A204.1 (cell line): ENCODE data around the gene IPPK.

Experiments used
- FAIRE-seq: peaks from 2 replicates; lab custom pipeline; 2012; peaks lifted over from hg19 to GRCh38; lab: Jason Lieb, UNC

IPPK gene, protein sequence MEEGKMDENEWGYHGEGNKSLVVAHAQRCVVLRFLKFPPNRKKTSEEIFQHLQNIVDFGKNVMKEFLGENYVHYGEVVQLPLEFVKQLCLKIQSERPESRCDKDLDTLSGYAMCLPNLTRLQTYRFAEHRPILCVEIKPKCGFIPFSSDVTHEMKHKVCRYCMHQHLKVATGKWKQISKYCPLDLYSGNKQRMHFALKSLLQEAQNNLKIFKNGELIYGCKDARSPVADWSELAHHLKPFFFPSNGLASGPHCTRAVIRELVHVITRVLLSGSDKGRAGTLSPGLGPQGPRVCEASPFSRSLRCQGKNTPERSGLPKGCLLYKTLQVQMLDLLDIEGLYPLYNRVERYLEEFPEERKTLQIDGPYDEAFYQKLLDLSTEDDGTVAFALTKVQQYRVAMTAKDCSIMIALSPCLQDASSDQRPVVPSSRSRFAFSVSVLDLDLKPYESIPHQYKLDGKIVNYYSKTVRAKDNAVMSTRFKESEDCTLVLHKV

DNA sequence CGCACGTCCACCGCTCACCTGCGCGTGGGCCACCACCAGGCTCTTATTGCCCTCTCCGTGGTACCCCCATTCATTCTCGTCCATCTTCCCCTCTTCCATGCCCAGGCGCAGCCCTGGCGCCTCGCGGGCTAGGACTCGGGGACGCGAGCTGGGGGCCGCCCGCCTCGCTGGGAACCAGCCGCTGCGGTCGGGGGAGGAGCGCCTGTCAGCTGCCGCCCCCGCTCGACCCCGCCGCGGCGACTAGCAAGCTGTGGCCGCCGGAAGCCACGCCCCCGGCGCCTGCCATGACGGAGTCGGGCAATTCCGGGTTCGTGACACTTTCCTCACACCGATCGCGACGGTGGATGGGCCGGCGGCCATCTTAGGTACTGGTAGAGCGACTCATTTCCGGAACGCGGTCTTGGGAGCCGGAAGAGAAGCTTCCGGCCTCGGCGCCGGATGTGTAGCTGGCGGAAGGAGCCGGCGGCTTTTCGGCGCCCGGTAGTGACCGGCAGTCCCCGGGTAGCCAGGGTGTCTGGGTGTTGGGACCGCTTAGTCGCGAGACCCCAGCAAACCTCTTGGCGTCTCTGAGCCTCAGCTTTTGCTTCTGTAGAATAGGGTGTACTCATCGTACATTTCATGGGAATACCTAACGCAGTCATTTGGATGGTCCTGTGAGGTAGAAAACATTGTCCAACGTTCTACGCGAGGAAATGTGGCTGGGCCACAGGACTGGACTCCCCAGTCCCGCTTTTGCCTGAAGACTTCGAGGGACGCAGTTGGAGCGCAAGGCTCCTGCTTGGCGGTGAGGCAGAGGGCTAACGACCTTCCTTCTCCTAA is at the start of gene IPPK:
Gene IPPK (minus strand): TSS at position 242 of the 819 bp plus-strand sequence. CDS start 143 bp downstream, at position 99.
- peak; percentile 85 for FAIRE-seq

DNA sequence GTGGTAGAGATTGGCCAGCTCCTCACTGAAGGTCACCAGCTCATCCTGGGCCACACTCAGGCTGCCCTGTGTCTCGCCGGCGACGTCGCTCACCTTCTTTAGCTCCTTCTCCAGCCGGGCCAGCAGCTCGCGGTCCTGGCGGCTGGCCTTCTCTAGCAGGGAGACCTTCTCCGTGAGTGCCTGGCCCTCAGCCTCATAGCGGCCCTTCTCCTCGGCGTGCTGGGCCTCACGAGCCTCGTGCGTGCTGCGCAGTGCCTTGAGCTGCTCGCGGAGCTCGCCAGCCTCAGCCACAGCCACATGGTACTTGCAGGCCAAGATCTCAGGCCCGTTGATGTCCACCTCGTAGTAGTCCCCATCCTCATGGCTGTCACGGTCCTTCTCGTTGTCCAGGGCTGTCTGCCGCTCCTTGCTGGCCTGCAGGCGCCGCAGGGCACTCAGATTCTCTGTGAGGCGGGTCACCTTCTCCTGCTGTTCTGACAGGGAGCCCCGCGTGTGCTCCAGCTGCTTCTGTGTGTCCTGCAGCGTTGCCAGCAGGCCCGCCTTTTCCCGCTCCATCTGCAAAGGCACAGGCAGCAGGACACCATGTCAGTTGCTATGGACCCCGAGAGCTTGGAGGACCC is 49.2 kb upstream of the IPPK start:
- no peak for FAIRE-seq

DNA sequence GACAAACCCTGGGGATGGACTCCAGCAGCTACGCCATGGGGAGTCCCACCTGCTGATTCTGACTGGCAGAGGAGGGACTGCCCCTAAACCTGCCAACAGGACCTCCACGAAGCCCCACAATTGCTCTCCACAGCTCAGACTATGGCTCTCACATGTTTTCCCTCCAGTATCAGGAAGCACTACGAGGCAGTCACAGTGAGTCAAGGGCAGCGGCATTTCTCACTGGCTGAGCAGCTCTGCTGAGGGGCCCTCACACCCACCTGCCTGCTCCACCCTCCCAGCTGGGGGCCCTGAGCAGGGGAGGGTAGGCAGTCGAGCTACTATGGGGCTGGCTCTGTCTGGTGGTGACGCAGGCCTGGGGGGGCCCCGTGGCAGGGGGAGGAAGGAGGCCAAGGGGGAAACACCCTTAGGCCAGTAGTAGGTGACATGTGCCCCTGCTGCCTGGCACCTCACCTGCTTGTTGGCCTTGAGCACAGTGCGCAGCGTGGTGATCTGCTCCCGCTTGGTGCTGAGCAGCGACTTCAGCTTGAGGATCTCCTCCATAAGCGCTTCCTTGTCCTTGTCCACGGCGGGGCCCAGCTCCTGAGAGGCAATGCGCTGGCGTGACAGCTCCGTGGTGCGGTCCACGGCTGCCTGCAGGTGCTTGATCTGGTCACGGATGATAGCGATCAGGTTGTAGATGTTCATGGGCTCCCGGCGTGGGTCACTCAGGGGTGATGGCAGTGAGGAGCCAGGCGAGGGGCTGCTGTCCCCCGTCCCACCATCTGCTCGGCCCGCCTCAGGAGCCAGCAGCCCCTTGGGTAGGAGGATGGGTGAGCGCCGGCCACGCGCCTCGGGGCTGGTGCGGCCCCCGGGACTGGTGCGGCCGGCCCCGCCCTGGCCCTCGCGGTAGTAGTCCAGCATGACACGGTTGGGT is 48.4 kb upstream of the IPPK start:
- FAIRE-seq = no peak

DNA sequence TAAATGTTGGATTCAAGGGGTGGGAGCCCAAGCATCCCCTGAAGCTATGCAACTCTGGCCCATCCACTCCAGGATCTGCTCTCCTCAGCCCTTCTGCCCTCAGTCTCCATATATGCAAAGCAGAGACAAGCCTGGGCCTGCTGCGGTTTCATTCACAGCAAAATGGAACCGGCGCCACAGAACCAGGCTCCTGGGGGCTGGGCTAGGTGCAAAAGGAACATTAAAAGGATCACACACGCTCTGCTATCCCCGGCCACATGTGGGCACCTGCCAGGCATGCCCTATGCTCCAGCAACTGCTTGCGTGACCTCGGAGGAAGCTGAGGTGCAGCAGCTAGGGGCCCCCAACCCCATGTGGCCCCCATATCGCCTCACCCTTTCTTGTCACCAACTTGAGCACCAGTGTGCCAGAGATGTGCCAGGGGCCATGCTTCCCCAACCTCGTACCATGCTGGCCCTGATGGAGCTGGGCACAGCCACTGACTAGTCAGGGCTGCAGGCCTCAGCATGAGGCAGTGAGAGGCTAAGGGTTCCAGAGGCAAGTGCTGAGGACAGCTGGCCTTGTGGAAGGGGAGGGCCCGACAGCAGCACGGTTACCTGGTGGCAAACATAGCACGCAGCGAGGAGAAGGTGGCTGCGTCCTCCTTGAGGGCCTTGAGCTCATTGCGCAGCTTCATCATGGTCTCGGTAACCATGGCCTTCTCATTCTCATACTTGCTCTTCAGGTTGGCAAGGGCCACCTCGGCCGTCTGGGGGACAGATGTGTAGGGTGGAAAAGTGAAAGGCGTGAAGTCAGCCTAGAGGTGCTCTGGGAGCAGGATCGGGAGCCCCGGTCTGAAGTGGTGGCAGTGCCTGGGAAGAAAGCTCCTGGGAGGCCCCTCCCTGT is 47.5 kb upstream of the IPPK start:
- FAIRE-seq = no peak

DNA sequence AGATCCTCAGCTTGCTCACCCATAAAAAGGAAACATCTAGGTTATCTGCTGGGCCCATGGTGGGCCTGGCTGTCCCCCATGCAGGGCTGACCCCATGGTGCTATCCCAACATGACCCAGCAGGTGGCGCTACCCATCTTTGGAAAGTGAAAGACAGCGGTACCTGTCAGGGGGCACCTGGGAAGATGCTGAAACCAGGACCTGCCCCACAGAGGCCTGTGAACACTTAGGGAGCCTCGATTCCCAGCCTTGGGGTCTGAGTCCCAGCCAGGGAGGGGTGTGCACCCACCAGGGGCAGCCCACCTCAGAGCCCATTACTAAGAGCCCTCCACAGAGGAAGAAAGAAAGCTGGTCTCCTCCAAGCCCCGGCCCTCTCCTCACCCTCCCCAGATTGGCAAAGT is 46.6 kb upstream of the IPPK start:
- FAIRE-seq = no peak

DNA sequence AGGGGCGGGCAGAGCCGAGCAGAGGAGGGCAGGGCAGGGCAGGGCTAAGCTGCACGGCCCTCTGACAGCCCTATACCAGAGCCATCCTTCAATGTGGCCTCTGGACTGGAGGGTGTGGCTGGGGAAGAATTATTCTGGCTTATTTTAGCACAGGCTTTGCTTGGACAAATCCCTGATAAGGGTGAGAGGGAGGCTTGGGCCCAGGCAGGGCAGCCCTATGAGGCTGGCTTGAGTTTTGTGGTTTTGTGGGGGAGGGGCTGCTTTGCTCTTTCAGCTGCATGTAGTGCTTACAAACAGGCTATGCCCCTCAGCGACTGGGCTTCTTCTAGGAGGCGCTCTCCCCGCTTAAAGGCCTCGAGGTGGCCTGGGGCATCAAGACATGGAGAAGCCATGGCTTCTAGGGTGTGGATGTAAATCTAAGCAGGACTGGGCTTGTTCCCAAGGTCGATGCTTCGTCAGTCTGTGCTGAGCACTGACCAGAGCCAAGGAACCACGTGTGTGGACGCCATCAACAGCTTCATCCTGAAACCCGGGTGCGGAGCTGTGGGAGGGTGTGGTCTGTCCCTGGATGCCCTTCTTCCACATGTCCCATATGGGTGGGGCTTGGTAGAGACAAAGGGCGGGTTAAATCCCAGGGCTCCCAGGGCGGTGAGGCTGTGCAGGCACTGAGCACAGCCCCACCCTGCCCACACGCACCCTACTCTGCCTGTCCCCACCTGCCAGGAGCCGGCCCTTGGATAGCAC is 45.7 kb upstream of the IPPK start:
- FAIRE-seq = no peak

DNA sequence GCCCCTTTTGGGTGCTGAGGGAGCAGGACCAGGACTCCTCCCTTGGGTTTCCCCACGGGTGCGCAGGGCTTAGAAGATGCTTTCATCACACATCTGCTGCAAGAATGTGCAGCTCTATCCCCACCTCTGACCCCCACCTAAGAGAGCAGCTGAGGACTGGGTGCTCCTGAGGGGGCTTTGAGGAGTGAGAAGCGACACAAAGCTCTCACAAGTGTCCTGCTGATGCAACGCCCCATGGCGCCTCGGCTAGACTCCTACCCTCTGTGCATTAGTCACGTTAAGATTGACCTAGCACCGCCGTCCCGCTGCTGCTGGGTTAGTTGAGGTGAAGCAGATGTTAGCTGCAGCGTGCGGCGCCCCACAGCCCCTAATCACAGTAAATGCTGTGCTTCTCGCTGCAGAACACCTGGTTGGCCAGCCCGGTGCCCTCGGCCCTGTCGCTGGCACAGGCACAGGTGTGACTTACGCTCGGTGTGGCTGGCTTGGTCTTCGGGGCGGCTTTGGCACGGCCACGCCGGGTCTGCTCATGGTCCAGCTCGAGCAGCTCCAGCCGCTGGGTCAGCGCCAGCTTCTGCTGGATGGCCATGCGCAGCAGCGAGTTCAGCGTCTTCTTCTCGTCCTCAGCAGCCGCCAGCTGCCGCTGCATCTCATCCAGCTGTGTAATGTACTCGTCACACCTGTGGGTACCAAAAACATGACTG is 45.0 kb upstream of the IPPK start:
- no peak for FAIRE-seq

DNA sequence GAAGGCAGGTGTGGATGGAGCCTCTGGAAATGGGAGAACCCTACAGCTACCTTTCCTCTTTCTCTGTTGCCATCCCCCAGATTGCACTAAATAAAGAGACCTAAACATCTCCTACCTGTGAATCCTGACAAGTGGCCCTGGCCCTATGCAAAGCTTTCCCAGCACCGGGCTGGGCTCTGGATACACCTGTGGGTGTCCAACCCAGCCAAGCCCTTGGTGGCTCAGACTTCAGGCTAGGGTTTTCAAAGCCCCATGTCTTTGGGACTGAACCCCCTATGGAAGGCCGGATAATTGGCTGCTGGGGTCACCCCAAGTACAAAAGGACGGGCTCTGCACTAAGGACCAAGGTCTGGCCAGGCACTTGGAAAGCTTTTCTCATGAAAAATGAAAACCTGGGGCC is 44.1 kb upstream of the IPPK start:
- no peak for FAIRE-seq

DNA sequence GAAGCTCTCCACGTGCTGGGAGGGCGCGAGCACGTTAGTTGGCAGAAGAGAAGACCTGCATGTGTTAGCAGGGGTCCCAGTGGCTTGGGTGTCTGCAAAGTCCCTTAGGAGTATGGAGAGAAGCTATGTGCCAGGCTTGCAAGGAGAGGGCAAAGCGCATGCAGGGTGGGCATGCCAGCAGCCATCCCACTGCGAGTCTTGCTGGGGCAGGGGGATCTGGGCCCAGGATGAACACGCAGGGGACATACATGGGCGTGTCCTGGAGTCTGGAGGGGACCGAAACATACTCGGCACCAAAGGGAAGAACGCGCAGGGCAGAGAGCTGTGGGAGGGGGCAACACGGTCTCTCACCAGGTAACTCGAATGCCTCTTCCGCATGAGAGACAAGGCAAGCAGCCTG is 43.6 kb upstream of the IPPK start:
- FAIRE-seq = no peak

DNA sequence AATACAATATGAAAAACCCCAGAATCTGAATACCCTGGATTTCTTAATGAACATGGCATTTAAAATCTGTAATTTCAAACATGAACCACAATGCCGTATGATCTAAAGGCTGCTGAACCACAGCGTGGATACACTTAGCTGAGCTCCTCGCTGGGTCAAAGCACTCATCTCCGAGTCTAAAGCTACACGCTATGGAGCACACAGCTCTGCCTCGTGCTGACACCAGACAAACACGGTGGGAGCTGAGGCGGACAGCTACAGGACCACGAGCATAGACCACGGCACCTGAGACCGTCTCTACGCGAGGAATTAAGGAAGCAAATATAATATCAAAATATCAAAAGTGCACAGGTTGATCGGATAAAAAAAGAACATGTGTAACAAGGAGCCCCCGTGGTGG is 42.8 kb upstream of the IPPK start:
- FAIRE-seq = no peak

DNA sequence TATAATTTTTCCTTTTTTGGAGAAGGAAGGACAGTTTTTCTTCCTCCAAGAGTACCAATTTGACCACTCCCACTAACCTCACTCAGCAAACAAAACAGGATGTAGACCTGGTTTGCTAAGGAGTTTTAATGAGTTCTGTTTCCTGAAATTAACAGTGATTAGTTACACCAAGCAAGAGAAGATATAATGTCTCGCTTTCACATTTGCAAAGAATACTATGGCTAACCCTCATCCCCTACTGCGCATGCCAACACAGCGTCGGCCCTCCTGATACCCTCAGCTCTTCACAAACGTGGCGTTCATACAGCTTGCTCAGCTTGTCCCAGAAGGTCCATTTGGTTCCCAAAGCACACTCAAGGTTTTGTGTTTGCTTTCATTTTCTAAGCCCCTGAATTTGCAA is 41.9 kb upstream of the IPPK start:
- no peak for FAIRE-seq

DNA sequence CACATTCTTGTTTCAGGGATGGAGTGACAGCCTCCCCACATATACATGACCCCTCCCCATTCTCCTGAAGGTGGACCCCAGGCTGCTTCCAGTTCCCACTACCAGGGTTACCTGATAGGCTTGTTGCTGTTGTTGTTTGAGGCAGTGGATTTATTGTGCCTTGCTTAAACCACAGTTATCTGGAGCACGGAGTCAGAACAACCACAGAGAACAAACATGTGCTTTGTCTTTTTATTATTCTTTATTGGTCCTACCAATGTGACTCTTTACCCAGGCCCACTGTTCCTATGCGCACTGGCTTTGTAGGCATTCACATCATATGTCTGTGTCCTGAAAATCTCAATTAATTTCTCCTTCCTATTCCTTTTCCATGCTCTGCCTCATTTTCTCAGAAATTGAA is 41.2 kb upstream of the IPPK start:
- no peak for FAIRE-seq

DNA sequence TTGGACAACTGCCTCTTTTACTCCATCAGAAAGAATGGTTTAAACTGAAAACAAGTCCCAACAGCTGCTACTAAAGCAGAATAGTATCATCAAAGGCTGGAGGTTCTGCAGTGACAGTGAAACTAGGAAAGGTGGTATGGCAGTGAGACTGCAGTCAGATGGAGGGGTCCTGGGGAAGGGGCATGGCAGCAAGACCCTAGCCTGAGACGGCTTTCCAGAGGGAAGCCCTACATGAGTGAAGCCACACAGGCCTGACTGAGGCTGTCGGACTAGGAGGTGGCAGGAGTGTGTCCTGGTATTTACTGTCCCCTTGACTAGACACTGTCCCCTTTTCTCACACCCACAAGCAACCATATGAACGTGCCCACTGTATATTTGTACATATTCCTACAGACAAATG is 40.4 kb upstream of the IPPK start:
- no peak for FAIRE-seq

DNA sequence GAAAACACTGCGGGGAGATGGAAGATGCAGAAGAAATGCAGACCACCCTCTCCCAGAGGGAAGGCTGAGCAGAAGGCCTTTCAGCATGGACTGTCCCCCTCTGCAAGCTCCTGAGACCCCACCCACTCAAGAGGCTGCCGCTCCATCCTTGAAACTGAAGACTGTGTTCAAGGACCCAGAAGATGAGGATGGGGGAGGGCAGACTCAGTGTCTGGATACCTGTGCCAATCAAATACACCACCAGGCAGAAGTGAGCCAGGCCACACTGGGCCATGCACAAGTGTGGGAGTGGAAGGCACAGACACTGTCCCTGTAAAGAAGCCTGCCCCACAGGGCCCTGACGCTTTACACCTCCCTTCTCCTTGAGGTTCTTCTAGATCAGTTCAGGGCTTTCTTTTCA is 40.0 kb upstream of the IPPK start:
- FAIRE-seq = no peak

DNA sequence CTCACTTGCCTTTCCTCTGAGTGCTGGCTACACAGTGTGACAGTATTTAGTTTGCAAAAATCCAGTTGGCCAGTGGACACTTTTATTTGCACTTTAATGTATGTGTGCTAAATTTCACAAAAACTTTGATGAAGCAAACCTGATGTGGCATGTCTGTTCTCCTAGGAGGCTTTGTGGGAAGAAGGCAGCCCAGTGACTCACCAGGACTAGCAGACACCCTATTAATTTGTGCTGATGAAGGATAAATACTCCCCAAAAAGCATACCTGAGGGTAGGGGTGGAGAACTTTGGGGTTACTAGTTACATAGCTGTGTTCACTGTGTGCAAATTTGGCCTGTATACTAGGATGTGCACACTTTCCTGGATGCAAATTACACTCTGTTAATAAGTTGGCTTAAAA is 39.3 kb upstream of the IPPK start:
- FAIRE-seq = no peak

DNA sequence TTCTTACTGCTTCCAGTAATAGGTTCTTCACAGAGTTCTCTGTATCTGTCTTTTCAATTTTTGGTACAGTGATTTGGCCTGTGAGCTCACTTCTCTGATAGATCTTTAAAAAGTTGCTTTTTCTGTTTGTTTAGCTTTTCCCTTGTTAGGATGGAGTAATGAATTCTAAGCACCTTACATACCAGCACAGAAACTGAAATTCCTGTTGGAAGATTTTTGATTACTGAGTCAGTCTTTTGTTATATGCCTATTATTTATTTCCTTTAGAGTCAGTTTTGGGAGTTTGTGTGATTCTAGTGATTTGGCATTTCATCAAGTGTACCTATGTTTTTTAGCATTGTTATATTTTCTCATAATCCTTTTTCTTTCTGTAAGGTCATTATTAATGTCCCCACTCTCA is 37.6 kb upstream of the IPPK start:
- FAIRE-seq = no peak

DNA sequence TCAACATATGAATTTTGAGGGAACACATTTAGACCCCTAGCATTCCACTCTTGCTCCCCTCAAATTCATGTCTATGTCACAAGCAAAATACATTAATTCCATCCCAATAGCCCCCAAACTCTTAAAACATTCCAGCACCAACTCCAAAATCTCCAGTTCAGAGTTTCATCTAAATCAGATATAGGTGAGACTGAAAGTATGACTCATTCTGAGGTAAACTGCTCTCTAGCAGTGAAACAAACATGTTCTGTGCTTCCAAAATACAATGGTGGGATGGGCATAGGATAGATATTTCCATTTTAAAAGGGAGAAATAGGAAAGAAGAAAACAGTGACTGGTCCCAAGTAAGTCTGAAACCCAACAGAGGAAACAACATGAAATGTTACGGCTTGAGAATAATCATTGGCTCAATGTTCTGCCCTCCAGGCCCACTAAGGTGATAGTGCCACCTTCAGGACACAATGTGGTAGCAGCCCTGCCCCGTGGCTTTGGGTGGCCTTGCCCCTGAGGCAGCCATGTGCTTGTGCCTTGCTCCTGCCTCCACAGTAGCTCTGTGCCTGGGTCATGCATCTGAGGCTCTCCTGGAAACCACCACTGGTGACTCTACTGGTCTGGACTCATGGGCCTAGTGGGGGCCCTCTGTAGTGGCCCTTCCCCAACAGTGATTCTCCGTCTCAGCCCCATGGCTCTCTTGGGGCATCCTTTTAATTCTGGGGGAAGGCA is 36.4 kb upstream of the IPPK start:
- FAIRE-seq = no peak

DNA sequence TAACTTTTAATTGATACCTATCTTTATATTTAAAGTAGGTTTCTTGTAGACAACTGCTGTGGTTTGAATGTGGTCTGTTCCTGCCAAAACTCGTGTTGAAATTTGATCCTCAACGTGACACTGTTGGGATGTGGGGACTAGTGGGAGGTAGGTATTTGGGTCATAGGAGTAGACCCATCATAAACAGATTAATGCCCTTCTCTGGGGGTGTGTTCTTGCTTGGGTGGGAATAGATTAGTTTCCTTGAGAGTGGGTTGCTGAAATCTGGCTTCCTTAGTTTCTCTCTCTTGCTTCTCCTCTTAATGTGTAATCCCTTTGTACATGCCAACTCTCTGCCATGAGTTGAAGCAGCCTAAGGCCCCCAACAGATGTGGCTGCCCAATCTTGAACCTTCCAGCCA is 34.6 kb upstream of the IPPK start:
- no peak for FAIRE-seq

DNA sequence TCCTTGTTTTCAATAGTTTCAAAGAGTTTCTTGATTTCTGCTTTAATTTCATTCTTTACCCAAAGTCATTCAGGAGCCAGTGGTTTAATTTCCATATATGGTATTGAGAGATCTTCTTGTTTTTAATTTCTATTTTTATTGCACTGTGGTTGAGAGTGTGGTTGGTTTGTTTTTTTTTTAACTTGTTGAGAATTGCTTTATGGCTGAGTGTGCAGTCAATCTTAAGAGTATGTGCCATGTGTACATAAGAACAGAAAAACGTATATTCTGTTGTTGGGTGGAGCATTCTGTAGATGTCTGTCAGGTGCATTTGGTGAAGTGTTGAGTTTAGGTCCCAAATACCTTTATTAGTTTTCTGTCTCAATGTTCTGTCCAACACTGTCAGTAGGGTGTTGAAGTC is 26.7 kb upstream of the IPPK start:
- FAIRE-seq = no peak
